Measurements from ENCODE around the gene ZNF710. TPM values are rescaled to one million over a fixed set of nuclear protein-coding genes. Genes with fewer than 3 reads are reported as not detected.

ZNF710 gene
- total and polyA plus RNA-seq, 9 donors = 6.1 to 23.5 (median 13.1) TPM

GRCh38 chr15:90036806-90037510, 35.8 kb downstream of the ZNF710 start:
- WGBS (ENCODE audit: insufficient coverage) = 60% methylated on average over 7 of the region's 11 CpGs
- Histone ChIP-seq H3K9me3 (replicated peaks; ENCODE audit: control insufficient read depth, low read depth, low read length) (no peaks in the 10 kb centered on the region), H3K4me1 (ENCODE audit: control insufficient read depth, insufficient read depth, low read length) (peaks cover 48% of the 10 kb centered on the region), H3K27ac (ENCODE audit: low read length) (no peak overlapping the region), H3K4me3 (ENCODE audit: low read length) (no peak overlapping the region), H3K27me3 (ENCODE audit: control insufficient read depth, insufficient read depth, low read length) (no peaks in the 10 kb centered on the region), H3K36me3 (ENCODE audit: control insufficient read depth, insufficient read depth, low read length) (no peaks in the 10 kb centered on the region)
- no peak for DNase-seq

GRCh38 chr15:90037511-90037860, 36.4 kb downstream of the ZNF710 start:
- H3K4me1 ChIP-seq (ENCODE audit: control insufficient read depth, insufficient read depth, low read length) = peaks cover 53% of the 10 kb centered on the region
- H3K27me3 ChIP-seq (ENCODE audit: control insufficient read depth, insufficient read depth, low read length) = no peaks in the 10 kb centered on the region
- H3K9me3 ChIP-seq (replicated peaks; ENCODE audit: control insufficient read depth, low read depth, low read length) = no peaks in the 10 kb centered on the region
- no peaks in the 10 kb centered on the region for H3K36me3 ChIP-seq (ENCODE audit: control insufficient read depth, insufficient read depth, low read length)
- 100% methylated on average over 2 of the region's 5 CpGs for WGBS (ENCODE audit: insufficient coverage)
- no peak for DNase-seq
- no peak overlapping the region for H3K4me3 ChIP-seq (ENCODE audit: low read length)
- no peak overlapping the region for H3K27ac ChIP-seq (ENCODE audit: low read length)

- Histone ChIP-seq H3K9me3 (replicated peaks; ENCODE audit: control insufficient read depth, low read depth, low read length) (no peaks in the 10 kb centered on the region), H3K4me1 (ENCODE audit: control insufficient read depth, insufficient read depth, low read length) (peaks cover 58% of the 10 kb centered on the region), H3K27me3 (ENCODE audit: control insufficient read depth, insufficient read depth, low read length) (no peaks in the 10 kb centered on the region), H3K36me3 (ENCODE audit: control insufficient read depth, insufficient read depth, low read length) (no peaks in the 10 kb centered on the region), H3K4me3 (ENCODE audit: low read length) (no peak overlapping the region), H3K27ac (ENCODE audit: low read length) (no peak overlapping the region)
- 76% methylated on average over 12 of the region's 14 CpGs for WGBS (ENCODE audit: insufficient coverage)
- DNase-seq = no peak
These were observed 37.0 kb downstream of the ZNF710 start for GRCh38 chr15:90037961-90038631.

DNA sequence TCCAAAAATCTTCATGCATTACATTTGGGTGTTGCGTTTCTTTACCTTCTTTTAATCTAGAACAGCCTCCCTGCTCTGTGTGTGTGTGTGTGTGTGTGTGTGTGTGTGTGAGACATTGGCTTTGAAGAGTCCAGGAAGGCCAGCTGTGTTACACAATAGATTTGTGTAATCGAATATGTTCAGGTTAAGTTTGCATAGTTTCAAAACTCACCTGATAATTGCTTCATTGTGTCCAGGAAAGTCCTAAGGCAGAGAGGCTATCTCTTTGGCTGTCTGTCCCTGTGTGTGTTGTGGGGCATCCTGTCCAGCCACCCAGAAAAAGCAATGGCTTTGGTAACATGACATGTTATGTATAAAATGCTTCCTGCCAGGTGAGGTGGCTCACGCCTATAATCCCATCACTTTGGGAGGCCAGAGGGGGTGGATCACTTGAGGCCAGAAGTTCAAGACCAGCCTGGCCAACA, 37.5 kb downstream of the ZNF710 start:
- no CpG with 5 or more reads among the region's 3 CpGs for WGBS (ENCODE audit: insufficient coverage)
- Histone ChIP-seq H3K27me3 (ENCODE audit: control insufficient read depth, insufficient read depth, low read length) (no peaks in the 10 kb centered on the region), H3K36me3 (ENCODE audit: control insufficient read depth, insufficient read depth, low read length) (no peaks in the 10 kb centered on the region), H3K27ac (ENCODE audit: low read length) (no peak overlapping the region), H3K9me3 (replicated peaks; ENCODE audit: control insufficient read depth, low read depth, low read length) (no peaks in the 10 kb centered on the region), H3K4me1 (ENCODE audit: control insufficient read depth, insufficient read depth, low read length) (peaks cover 61% of the 10 kb centered on the region), H3K4me3 (ENCODE audit: low read length) (no peak overlapping the region)
- DNase-seq = no peak

DNA sequence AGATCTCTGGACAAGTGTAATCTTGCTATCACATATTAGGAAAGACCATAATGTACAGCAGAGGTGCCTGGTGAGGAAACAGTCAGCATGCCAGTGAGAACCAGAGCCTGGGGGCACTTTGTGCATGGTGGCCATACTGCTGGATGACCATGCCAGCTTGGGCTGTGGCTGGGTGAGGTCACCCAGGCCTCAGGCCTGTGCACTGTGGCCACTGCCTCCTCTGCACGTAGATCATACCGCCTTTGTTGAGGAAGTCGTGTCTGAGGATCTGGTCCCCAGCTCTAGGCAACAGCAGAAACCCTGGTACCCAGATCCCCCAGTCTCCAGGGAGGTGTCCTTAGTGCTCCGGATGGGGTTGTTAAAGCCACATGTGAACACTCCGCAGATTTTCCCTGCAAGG, 38.9 kb downstream of the ZNF710 start:
- no peak for DNase-seq
- Histone ChIP-seq H3K4me3 (ENCODE audit: low read length) (no peak overlapping the region), H3K36me3 (ENCODE audit: control insufficient read depth, insufficient read depth, low read length) (no peaks in the 10 kb centered on the region), H3K27me3 (ENCODE audit: control insufficient read depth, insufficient read depth, low read length) (no peaks in the 10 kb centered on the region), H3K27ac (ENCODE audit: low read length) (no peak overlapping the region), H3K9me3 (replicated peaks; ENCODE audit: control insufficient read depth, low read depth, low read length) (no peaks in the 10 kb centered on the region), H3K4me1 (ENCODE audit: control insufficient read depth, insufficient read depth, low read length) (peaks cover 48% of the 10 kb centered on the region)
- WGBS (ENCODE audit: insufficient coverage) = 40% methylated on average over 1 of the region's 5 CpGs

GRCh38 chr15:90040618-90041017, 39.5 kb downstream of the ZNF710 start:
- whole genome bisulfite sequencing (ENCODE audit: insufficient coverage) = 63% methylated on average over 5 of the region's 6 CpGs
- peaks cover 42% of the 10 kb centered on the region for H3K4me1 ChIP-seq (ENCODE audit: control insufficient read depth, insufficient read depth, low read length)

GRCh38 chr15:90042356-90042755, 41.2 kb downstream of the ZNF710 start:
- DNase-seq = no peak
- H3K4me3 ChIP-seq (ENCODE audit: low read length) = no peak overlapping the region
- peaks cover 34% of the 10 kb centered on the region for H3K4me1 ChIP-seq (ENCODE audit: control insufficient read depth, insufficient read depth, low read length)
- no peaks in the 10 kb centered on the region for H3K36me3 ChIP-seq (ENCODE audit: control insufficient read depth, insufficient read depth, low read length)
- H3K27ac ChIP-seq (ENCODE audit: low read length) = no peak overlapping the region
- no peaks in the 10 kb centered on the region for H3K27me3 ChIP-seq (ENCODE audit: control insufficient read depth, insufficient read depth, low read length)
- WGBS (ENCODE audit: insufficient coverage) = 92% methylated on average over 6 of the region's 12 CpGs
- no peaks in the 10 kb centered on the region for H3K9me3 ChIP-seq (replicated peaks; ENCODE audit: control insufficient read depth, low read depth, low read length)

More at GRCh38 chr15:90040618-90041017, 39.5 kb downstream of the ZNF710 start:
- Histone ChIP-seq H3K27me3 (ENCODE audit: control insufficient read depth, insufficient read depth, low read length) (no peaks in the 10 kb centered on the region), H3K27ac (ENCODE audit: low read length) (no peak overlapping the region), H3K9me3 (replicated peaks; ENCODE audit: control insufficient read depth, low read depth, low read length) (no peaks in the 10 kb centered on the region), H3K36me3 (ENCODE audit: control insufficient read depth, insufficient read depth, low read length) (no peaks in the 10 kb centered on the region), H3K4me3 (ENCODE audit: low read length) (no peak overlapping the region)
- no peak for DNase-seq

DNA sequence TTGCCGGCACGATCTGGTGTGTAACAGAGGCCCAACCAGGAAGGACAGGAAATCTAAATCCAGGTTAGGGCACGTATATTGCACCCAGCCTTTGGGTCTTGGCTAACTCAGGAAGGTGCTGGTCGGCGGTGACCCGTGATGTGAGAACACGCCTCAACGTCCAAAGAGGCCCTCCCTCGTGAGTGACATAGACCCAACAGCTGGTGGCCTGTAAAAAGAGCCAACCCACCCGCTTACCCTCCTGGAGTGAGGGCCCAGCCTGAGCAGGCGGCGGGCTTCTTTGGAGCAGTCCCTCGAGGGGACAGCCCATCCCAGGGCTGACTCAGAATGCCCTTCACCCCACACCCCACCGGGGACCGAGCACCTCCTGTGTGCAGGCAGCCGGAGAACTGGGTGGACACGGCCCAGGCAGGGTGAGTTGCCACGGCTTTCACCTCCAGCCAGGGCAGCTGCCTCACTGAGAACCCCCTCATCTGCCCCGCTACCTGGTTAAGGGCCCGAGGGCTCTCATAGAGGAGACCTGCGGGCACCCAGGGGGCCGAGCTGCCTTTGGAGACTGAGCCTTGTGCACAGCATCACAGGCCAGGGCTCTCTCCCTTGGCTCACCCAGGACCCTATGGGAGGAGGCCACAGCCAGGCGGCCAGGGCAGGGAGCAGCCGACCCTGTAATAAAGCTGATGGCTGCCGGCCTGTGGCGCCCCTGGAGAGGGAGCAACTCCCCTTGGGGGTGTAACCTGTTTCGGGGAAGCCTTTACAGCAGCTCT, 41.8 kb downstream of the ZNF710 start:
- H3K27ac ChIP-seq (ENCODE audit: low read length) = no peak overlapping the region
- no peaks in the 10 kb centered on the region for H3K36me3 ChIP-seq (ENCODE audit: control insufficient read depth, insufficient read depth, low read length)
- peaks cover 34% of the 10 kb centered on the region for H3K4me1 ChIP-seq (ENCODE audit: control insufficient read depth, insufficient read depth, low read length)
- no peaks in the 10 kb centered on the region for H3K9me3 ChIP-seq (replicated peaks; ENCODE audit: control insufficient read depth, low read depth, low read length)
- no peaks in the 10 kb centered on the region for H3K27me3 ChIP-seq (ENCODE audit: control insufficient read depth, insufficient read depth, low read length)
- H3K4me3 ChIP-seq (ENCODE audit: low read length) = no peak overlapping the region
- no peak for DNase-seq
- 72% methylated on average over 13 of the region's 27 CpGs for WGBS (ENCODE audit: insufficient coverage)

DNA sequence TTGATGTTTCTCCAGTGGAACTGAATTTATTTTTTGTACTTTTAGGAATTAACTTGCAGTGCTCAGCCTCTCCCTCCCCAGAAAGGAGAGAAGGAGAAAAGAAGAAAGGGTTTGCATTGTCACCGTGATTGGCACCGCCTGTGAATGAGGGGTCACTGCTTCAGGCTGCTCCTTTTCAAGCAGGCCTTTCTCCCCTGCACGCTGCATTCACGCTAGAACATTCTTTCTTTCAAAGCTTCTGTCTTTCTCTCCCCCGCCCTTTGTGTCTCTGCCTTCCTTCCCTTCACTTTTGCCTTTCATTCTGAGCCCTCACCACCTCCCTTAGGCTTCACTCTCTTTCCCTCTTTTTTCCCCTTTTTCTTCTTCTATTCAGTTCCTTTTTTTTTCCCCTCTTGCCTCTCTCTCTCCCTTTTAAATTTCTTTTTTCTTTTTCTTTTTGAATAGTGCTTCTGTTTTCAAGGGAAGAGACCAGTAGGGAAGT, 42.4 kb downstream of the ZNF710 start:
- H3K9me3 ChIP-seq (replicated peaks; ENCODE audit: control insufficient read depth, low read depth, low read length) = no peaks in the 10 kb centered on the region
- H3K36me3 ChIP-seq (ENCODE audit: control insufficient read depth, insufficient read depth, low read length) = no peaks in the 10 kb centered on the region
- H3K4me3 ChIP-seq (ENCODE audit: low read length) = no peak overlapping the region
- WGBS (ENCODE audit: insufficient coverage) = 66% methylated on average over 4 of the region's 5 CpGs
- no peak for DNase-seq
- no peaks in the 10 kb centered on the region for H3K27me3 ChIP-seq (ENCODE audit: control insufficient read depth, insufficient read depth, low read length)
- H3K27ac ChIP-seq (ENCODE audit: low read length) = no peak overlapping the region
- H3K4me1 ChIP-seq (ENCODE audit: control insufficient read depth, insufficient read depth, low read length) = peaks cover 37% of the 10 kb centered on the region

GRCh38 chr15:90044191-90044590, 43.1 kb downstream of the ZNF710 start:
- no peaks in the 10 kb centered on the region for H3K9me3 ChIP-seq (replicated peaks; ENCODE audit: control insufficient read depth, low read depth, low read length)
- H3K4me1 ChIP-seq (ENCODE audit: control insufficient read depth, insufficient read depth, low read length) = peaks cover 37% of the 10 kb centered on the region
- H3K27me3 ChIP-seq (ENCODE audit: control insufficient read depth, insufficient read depth, low read length) = no peaks in the 10 kb centered on the region
- no peak for DNase-seq
- 84% methylated on average over 14 of the region's 14 CpGs for WGBS (ENCODE audit: insufficient coverage)
- no peak overlapping the region for H3K27ac ChIP-seq (ENCODE audit: low read length)
- H3K4me3 ChIP-seq (ENCODE audit: low read length) = no peak overlapping the region
- H3K36me3 ChIP-seq (ENCODE audit: control insufficient read depth, insufficient read depth, low read length) = no peaks in the 10 kb centered on the region

Measured in muscle of leg (tissue), 11 donors.